ENCODE results near the gene NR1I2. TPM values are rescaled to one million over a fixed set of nuclear protein-coding genes. Genes with fewer than 3 reads are reported as not detected.

NR1I2 gene
- total RNA-seq (under 1 TPM in 1 of 4 donors, not detected in 3; 0.18 TPM), polyA plus RNA-seq (0.07 TPM)
- long read RNA-seq, donor 1 = 0 reads
- long read RNA-seq, donor 2 = 0 reads
- long read RNA-seq, donor 3 = 0 reads
- long read RNA-seq, donor 4, partial matches to known transcripts = 0 of 2 reads
- long read RNA-seq, donor 4, other reads (novel, unspliced or antisense) = 2 of 2 reads

GRCh38 chr3:119781330-119782198, at the start of gene NR1I2:
Gene NR1I2 (plus strand): TSS chr3:119782101.
- Histone ChIP-seq H3K4me1 (ENCODE audit: control insufficient read depth, insufficient read depth, low read length) (no peaks in the 10 kb centered on the region), H3K27me3 (ENCODE audit: control insufficient read depth, insufficient read depth) (no peaks in the 10 kb centered on the region), H3K4me3 (ENCODE audit: low read length) (no peak within 1 kb of the TSS), H3K27ac (ENCODE audit: low read length) (no peak within 1 kb of the TSS), H3K9me3 (ENCODE audit: control insufficient read depth, low read length) (no peaks in the 10 kb centered on the region)
- intact Hi-C loops (cut with DNase I) = no loop called here
- DNase-seq (no peak), ATAC-seq (no peak)
- 80% methylated on average over 10 of the region's 10 CpGs for WGBS

- 90% methylated on average over 5 of the region's 5 CpGs for WGBS
- no peak overlapping the region for H3K27ac ChIP-seq (ENCODE audit: low read length)
- H3K27me3 ChIP-seq (ENCODE audit: control insufficient read depth, insufficient read depth) = no peaks in the 10 kb centered on the region
- H3K4me1 ChIP-seq (ENCODE audit: control insufficient read depth, insufficient read depth, low read length) = no peaks in the 10 kb centered on the region
- no peaks in the 10 kb centered on the region for H3K9me3 ChIP-seq (ENCODE audit: control insufficient read depth, low read length)
- DNase-seq (no peak), ATAC-seq (no peak)
- H3K4me3 ChIP-seq (ENCODE audit: low read length) = no peak overlapping the region
- intact Hi-C loops (cut with DNase I) = no loop called here
Observed at GRCh38 chr3:119733812-119734211, 48.1 kb upstream of the NR1I2 start.

- Histone ChIP-seq H3K9me3 (ENCODE audit: control insufficient read depth, low read length) (no peaks in the 10 kb centered on the region), H3K27ac (ENCODE audit: low read length) (no peak overlapping the region), H3K27me3 (ENCODE audit: control insufficient read depth, insufficient read depth) (no peaks in the 10 kb centered on the region), H3K4me3 (ENCODE audit: low read length) (no peak overlapping the region), H3K4me1 (ENCODE audit: control insufficient read depth, insufficient read depth, low read length) (no peaks in the 10 kb centered on the region)
- intact Hi-C loops (cut with DNase I) = no loop called here
- DNase-seq (no peak), ATAC-seq (no peak)
Observed at GRCh38 chr3:119738741-119739140, 43.2 kb upstream of the NR1I2 start.

- ATAC-seq (no peak), DNase-seq (no peak)
- no peak overlapping the region for H3K27ac ChIP-seq (ENCODE audit: low read length)
- intact Hi-C loops (cut with DNase I) = no loop called here
- no peaks in the 10 kb centered on the region for H3K27me3 ChIP-seq (ENCODE audit: control insufficient read depth, insufficient read depth)
- no peaks in the 10 kb centered on the region for H3K4me1 ChIP-seq (ENCODE audit: control insufficient read depth, insufficient read depth, low read length)
- WGBS = 85% methylated on average over 5 of the region's 5 CpGs
- no peak overlapping the region for H3K4me3 ChIP-seq (ENCODE audit: low read length)
- no peaks in the 10 kb centered on the region for H3K9me3 ChIP-seq (ENCODE audit: control insufficient read depth, low read length)
Observed at GRCh38 chr3:119741657-119742590, 40.0 kb upstream of the NR1I2 start.

- no peaks in the 10 kb centered on the region for H3K27me3 ChIP-seq (ENCODE audit: control insufficient read depth, insufficient read depth)
- no peak overlapping the region for H3K27ac ChIP-seq (ENCODE audit: low read length)
- H3K9me3 ChIP-seq (ENCODE audit: control insufficient read depth, low read length) = no peaks in the 10 kb centered on the region
- DNase-seq = peak in 2 of 3 donors; percentile 33 to 45
- no peak for ATAC-seq
- no peaks in the 10 kb centered on the region for H3K4me1 ChIP-seq (ENCODE audit: control insufficient read depth, insufficient read depth, low read length)
- no peak overlapping the region for H3K4me3 ChIP-seq (ENCODE audit: low read length)
- intact Hi-C loops (cut with DNase I) = no loop called here
- WGBS = 95% methylated on average over 10 of the region's 10 CpGs
Observed at GRCh38 chr3:119743921-119744320, 38.0 kb upstream of the NR1I2 start.

- DNase-seq (no peak), ATAC-seq (no peak)
- no peak overlapping the region for H3K27ac ChIP-seq (ENCODE audit: low read length)
- H3K4me1 ChIP-seq (ENCODE audit: control insufficient read depth, insufficient read depth, low read length) = no peaks in the 10 kb centered on the region
- H3K4me3 ChIP-seq (ENCODE audit: low read length) = no peak overlapping the region
- intact Hi-C loops (cut with DNase I) = no loop called here
- H3K9me3 ChIP-seq (ENCODE audit: control insufficient read depth, low read length) = no peaks in the 10 kb centered on the region
- WGBS = 94% methylated on average over 1 of the region's 1 CpG
- H3K27me3 ChIP-seq (ENCODE audit: control insufficient read depth, insufficient read depth) = no peaks in the 10 kb centered on the region
Observed at GRCh38 chr3:119745942-119746341, 36.0 kb upstream of the NR1I2 start.

- WGBS = 61% methylated on average over 3 of the region's 3 CpGs
- Histone ChIP-seq H3K4me1 (ENCODE audit: control insufficient read depth, insufficient read depth, low read length) (no peaks in the 10 kb centered on the region), H3K27ac (ENCODE audit: low read length) (no peak overlapping the region), H3K27me3 (ENCODE audit: control insufficient read depth, insufficient read depth) (no peaks in the 10 kb centered on the region), H3K9me3 (ENCODE audit: control insufficient read depth, low read length) (no peaks in the 10 kb centered on the region), H3K4me3 (ENCODE audit: low read length) (no peak overlapping the region)
- ATAC-seq (no peak), DNase-seq (no peak)
- intact Hi-C loops (cut with DNase I) = no loop called here
Observed at GRCh38 chr3:119746423-119746822, 35.5 kb upstream of the NR1I2 start.

- 64% methylated on average over 4 of the region's 4 CpGs for WGBS
- H3K27me3 ChIP-seq (ENCODE audit: control insufficient read depth, insufficient read depth) = no peaks in the 10 kb centered on the region
- ATAC-seq (no peak), DNase-seq (no peak)
- no peaks in the 10 kb centered on the region for H3K9me3 ChIP-seq (ENCODE audit: control insufficient read depth, low read length)
- no peak overlapping the region for H3K27ac ChIP-seq (ENCODE audit: low read length)
- intact Hi-C loops (cut with DNase I) = no loop called here
- H3K4me1 ChIP-seq (ENCODE audit: control insufficient read depth, insufficient read depth, low read length) = no peaks in the 10 kb centered on the region
- H3K4me3 ChIP-seq (ENCODE audit: low read length) = no peak overlapping the region
Observed at GRCh38 chr3:119747357-119747756, 34.5 kb upstream of the NR1I2 start.

GRCh38 chr3:119748991-119749390, 32.9 kb upstream of the NR1I2 start:
- H3K27me3 ChIP-seq (ENCODE audit: control insufficient read depth, insufficient read depth) = no peaks in the 10 kb centered on the region
- WGBS = 93% methylated on average over 1 of the region's 1 CpG
- H3K4me3 ChIP-seq (ENCODE audit: low read length) = no peak overlapping the region
- no peak for DNase-seq
- intact Hi-C loops (cut with DNase I) = no loop called here
- H3K9me3 ChIP-seq (ENCODE audit: control insufficient read depth, low read length) = no peaks in the 10 kb centered on the region
- no peak for ATAC-seq
- no peak overlapping the region for H3K27ac ChIP-seq (ENCODE audit: low read length)
- no peaks in the 10 kb centered on the region for H3K4me1 ChIP-seq (ENCODE audit: control insufficient read depth, insufficient read depth, low read length)

- Histone ChIP-seq H3K4me1 (ENCODE audit: control insufficient read depth, insufficient read depth, low read length) (no peaks in the 10 kb centered on the region), H3K9me3 (ENCODE audit: control insufficient read depth, low read length) (no peaks in the 10 kb centered on the region), H3K4me3 (ENCODE audit: low read length) (no peak overlapping the region), H3K27me3 (ENCODE audit: control insufficient read depth, insufficient read depth) (no peaks in the 10 kb centered on the region), H3K27ac (ENCODE audit: low read length) (no peak overlapping the region)
- intact Hi-C loops (cut with DNase I) = no loop called here
- ATAC-seq = no peak
- WGBS = 73% methylated on average over 3 of the region's 3 CpGs
- DNase-seq = no peak
Observed at GRCh38 chr3:119751423-119751822, 30.5 kb upstream of the NR1I2 start.

- Histone ChIP-seq H3K4me3 (ENCODE audit: low read length) (no peak overlapping the region), H3K27me3 (ENCODE audit: control insufficient read depth, insufficient read depth) (no peaks in the 10 kb centered on the region), H3K4me1 (ENCODE audit: control insufficient read depth, insufficient read depth, low read length) (no peaks in the 10 kb centered on the region), H3K9me3 (ENCODE audit: control insufficient read depth, low read length) (no peaks in the 10 kb centered on the region), H3K27ac (ENCODE audit: low read length) (no peak overlapping the region)
- WGBS = 76% methylated on average over 1 of the region's 1 CpG
- ATAC-seq = no peak
- DNase-seq = no peak
- intact Hi-C loops (cut with DNase I) = no loop called here
Observed at GRCh38 chr3:119759962-119760361, 21.9 kb upstream of the NR1I2 start.

Measured in right cardiac atrium (tissue), 5 donors.